Endothelial cell (in vitro differentiated cells): ENCODE results near the gene PRR19. TPM values are rescaled to one million over a fixed set of nuclear protein-coding genes. Genes with fewer than 3 reads are reported as not detected.
A peak's percentile ranks its signal among the peaks of the same experiment; 100 is the strongest.

Experiments used
- DNase-seq: peaks from one replicate; pipeline ENCODE4 v3.0.0; 2021; ENCODE audit warnings: low spot score
- H3K27ac Mint-ChIP-seq: one replicate; pipeline ENCODE4 v1.8.0; 2021; ENCODE audit warnings: mixed read lengths, inconsistent platforms; ENCODE audit not compliant: unreplicated experiment
- H3K27me3 Mint-ChIP-seq: one replicate; pipeline ENCODE4 v1.8.0; 2021; ENCODE audit warnings: mild to moderate bottlenecking, moderate library complexity, mixed read lengths, inconsistent platforms; ENCODE audit not compliant: unreplicated experiment
- H3K36me3 Mint-ChIP-seq: one replicate; pipeline ENCODE4 v1.8.0; 2021; ENCODE audit warnings: mild to moderate bottlenecking, low read depth, mixed read lengths, inconsistent platforms; ENCODE audit not compliant: unreplicated experiment
- H3K4me1 Mint-ChIP-seq: one replicate; pipeline ENCODE4 v1.8.0; 2021; ENCODE audit warnings: mild to moderate bottlenecking, mixed read lengths, inconsistent platforms; ENCODE audit not compliant: unreplicated experiment
- H3K4me3 Mint-ChIP-seq: one replicate; pipeline ENCODE4 v1.8.0; 2021; ENCODE audit warnings: mild to moderate bottlenecking, mixed read lengths, inconsistent platforms; ENCODE audit not compliant: unreplicated experiment
- H3K9me3 Mint-ChIP-seq: one replicate; pipeline ENCODE4 v1.8.0; 2021; ENCODE audit warnings: mixed read lengths, inconsistent platforms; ENCODE audit not compliant: unreplicated experiment
- CTCF ChIP-seq: fragments of 200-600 bp; sonication (generic); IDR thresholded peaks from one replicate; pipeline ENCODE4 v1.5.0; 2021; ENCODE audit warnings: antibody characterized with exemption; ENCODE audit not compliant: unreplicated experiment
- total RNA-seq: library from RNA; stranded (reverse); fragmentation: NEBNext Ultra II Directional; extraction: Animal tissue kit (Norgen Biotek cat#: 25700); gene quantifications from one replicate; pipeline ENCODE4 v1.2.1, GENCODE V29; 2021; ENCODE audit not compliant: unreplicated experiment

Gene PRR19
- total RNA-seq, 1 donor from 2014 or later, result 1.1 TPM

- no peak for TF ChIP-seq CTCF
- H3K9me3 Mint-ChIP-seq, result no peaks in the 10 kb centered on the region
- H3K4me3 Mint-ChIP-seq, result peak overlapping the region; percentile 62
- peaks cover 25% of the 10 kb centered on the region for H3K4me1 Mint-ChIP-seq
- H3K27me3 Mint-ChIP-seq, result peaks cover 11% of the 10 kb centered on the region
- no peak for DNase-seq
- H3K36me3 Mint-ChIP-seq, result peaks cover 9% of the 10 kb centered on the region
- H3K27ac Mint-ChIP-seq, result no peak overlapping the region
Measured at GRCh38 chr19:42285541-42285941, 16.4 kb upstream of the PRR19 start.

- Mint-ChIP-seq H3K4me3 (peak overlapping the region; percentile 62), H3K27me3 (peaks cover 11% of the 10 kb centered on the region), H3K4me1 (peaks cover 25% of the 10 kb centered on the region), H3K9me3 (no peaks in the 10 kb centered on the region), H3K36me3 (peaks cover 9% of the 10 kb centered on the region), H3K27ac (peak overlapping the region; percentile 70)
- no peak for TF ChIP-seq CTCF
- DNase-seq, result no peak
Measured at GRCh38 chr19:42285988-42286348, 16.0 kb upstream of the PRR19 start.

GRCh38 chr19:42286349-42287016, 15.4 kb upstream of the PRR19 start:
- Mint-ChIP-seq H3K9me3 (no peaks in the 10 kb centered on the region), H3K27ac (peak overlapping the region; percentile 70), H3K27me3 (peaks cover 14% of the 10 kb centered on the region), H3K36me3 (peaks cover 10% of the 10 kb centered on the region), H3K4me3 (peak overlapping the region; percentile 62), H3K4me1 (peaks cover 25% of the 10 kb centered on the region)
- TF ChIP-seq CTCF, result no peak
- no peak for DNase-seq

GRCh38 chr19:42287017-42287826, 14.7 kb upstream of the PRR19 start:
- Mint-ChIP-seq H3K27ac (no peak overlapping the region), H3K4me3 (no peak overlapping the region), H3K4me1 (peaks cover 21% of the 10 kb centered on the region), H3K36me3 (peaks cover 16% of the 10 kb centered on the region), H3K9me3 (no peaks in the 10 kb centered on the region), H3K27me3 (peaks cover 21% of the 10 kb centered on the region)
- no peak for TF ChIP-seq CTCF
- DNase-seq, result no peak

GRCh38 chr19:42287827-42288107, 14.2 kb upstream of the PRR19 start:
- peaks cover 21% of the 10 kb centered on the region for H3K27me3 Mint-ChIP-seq
- H3K27ac Mint-ChIP-seq, result no peak overlapping the region
- no peak for TF ChIP-seq CTCF
- peaks cover 16% of the 10 kb centered on the region for H3K36me3 Mint-ChIP-seq
- peaks cover 17% of the 10 kb centered on the region for H3K4me1 Mint-ChIP-seq
- DNase-seq, result no peak
- no peak overlapping the region for H3K4me3 Mint-ChIP-seq
- H3K9me3 Mint-ChIP-seq, result no peaks in the 10 kb centered on the region
